Ammon's horn (tissue), 1 donor: ENCODE results near the gene TOX2.

Experiments
- DNase-seq: peaks from one replicate; pipeline ENCODE4 v3.0.0-alpha.2; 2016; ENCODE audit warnings: low spot score

Gene TOX2

GRCh38 chr20:43959079-43959919 is 44.6 kb downstream of the TOX2 start:
- DNase-seq = no peak

DNA sequence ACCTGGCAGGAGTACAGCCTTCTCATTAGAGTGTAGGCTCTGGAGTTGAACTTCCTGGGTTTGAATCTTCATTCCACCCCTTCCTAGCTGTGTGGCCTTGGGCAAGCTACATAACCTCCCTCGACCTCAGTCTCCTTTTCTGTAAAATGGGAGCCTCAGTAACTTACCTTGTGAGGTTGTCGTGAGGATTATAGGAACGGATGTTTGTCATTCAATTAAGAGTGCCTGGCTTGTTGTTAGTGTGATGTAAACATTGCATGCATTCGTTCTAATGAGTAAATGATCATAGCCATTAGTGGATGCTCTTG is 45.2 kb downstream of the TOX2 start:
- DNase-seq = no peak

DNA sequence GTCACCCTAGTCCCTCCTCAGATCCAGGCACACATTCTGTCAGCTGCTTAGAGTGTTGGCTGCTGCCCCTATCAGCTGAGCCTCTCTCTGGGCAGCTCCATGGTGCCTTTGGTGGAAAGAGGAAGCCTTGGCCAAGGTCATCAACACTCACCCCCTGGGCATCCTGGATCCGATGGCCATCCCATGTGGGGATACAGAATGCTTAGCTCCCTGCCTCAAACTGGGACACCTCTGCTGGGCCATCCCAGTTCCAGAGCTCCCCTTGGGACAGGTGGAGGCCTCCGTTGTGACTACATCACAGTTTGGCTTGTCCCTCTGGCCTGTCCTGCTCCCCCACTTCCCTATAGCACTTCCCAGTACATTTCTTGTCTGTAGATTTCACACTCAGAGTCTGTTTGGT is 45.6 kb downstream of the TOX2 start:
- DNase-seq = no peak

GRCh38 chr20:43961116-43961515 is 46.5 kb downstream of the TOX2 start:
- no peak for DNase-seq

GRCh38 chr20:43961541-43962471 is 47.2 kb downstream of the TOX2 start:
- no peak for DNase-seq

GRCh38 chr20:43962530-43962929 is 47.9 kb downstream of the TOX2 start:
- no peak for DNase-seq

- DNase-seq = no peak
Measured at GRCh38 chr20:43963233-43963632, 48.6 kb downstream of the TOX2 start.

- DNase-seq = peak; percentile 35
Measured at GRCh38 chr20:43963872-43964791, 49.5 kb downstream of the TOX2 start.

- DNase-seq = no peak
Measured at GRCh38 chr20:43968341-43969000, 53.8 kb downstream of the TOX2 start.

- no peak for DNase-seq
Measured at GRCh38 chr20:43969028-43969447, 54.4 kb downstream of the TOX2 start.

GRCh38 chr20:43969501-43970182 is 55.0 kb downstream of the TOX2 start:
- no peak for DNase-seq

GRCh38 chr20:43971267-43971666 is 56.6 kb downstream of the TOX2 start:
- no peak for DNase-seq

DNA sequence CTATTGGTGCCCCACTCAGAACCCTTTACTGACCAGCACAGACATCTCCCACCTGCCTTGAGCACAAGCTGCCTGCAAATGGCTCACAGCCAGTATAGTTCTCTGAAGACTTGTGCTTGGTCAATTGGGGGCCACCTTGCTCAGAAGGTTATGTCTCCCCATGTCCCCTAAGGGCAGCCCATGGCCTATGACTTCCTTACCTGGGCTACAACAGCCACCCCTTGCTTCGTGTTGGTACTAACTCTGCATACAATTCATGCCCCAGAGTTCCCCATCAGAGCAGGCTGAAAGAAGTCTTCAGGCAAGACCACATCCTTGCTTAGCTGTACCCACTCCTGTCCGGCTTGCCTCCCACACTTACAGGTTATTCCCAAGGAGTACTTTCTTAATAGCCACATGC is 57.4 kb downstream of the TOX2 start:
- DNase-seq = no peak

- DNase-seq = no peak
Measured at GRCh38 chr20:43972692-43973091, 58.0 kb downstream of the TOX2 start.

- no peak for DNase-seq
Measured at GRCh38 chr20:43973231-43973630, 58.6 kb downstream of the TOX2 start.

GRCh38 chr20:43973671-43974450 is 59.2 kb downstream of the TOX2 start:
- no peak for DNase-seq

DNA sequence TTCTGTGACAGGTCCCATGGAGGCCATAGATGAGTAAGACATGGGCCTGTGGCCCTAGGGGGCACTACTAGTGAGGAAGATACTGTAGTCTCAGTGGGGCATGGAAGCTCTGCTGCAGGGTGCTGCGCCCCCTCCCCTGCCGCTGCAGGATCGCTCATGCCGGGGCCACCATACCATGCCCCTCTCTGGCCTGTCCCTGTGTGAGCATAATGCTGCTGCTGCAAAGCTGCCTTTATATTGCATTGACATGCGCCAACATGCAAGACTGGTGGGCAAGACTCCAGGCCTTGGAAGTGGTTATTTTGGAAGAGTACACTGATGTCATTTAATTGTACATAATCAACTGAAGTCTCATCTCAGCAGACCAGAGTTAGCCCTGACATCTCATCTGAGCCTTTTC is 60.0 kb downstream of the TOX2 start:
- DNase-seq = no peak

DNA sequence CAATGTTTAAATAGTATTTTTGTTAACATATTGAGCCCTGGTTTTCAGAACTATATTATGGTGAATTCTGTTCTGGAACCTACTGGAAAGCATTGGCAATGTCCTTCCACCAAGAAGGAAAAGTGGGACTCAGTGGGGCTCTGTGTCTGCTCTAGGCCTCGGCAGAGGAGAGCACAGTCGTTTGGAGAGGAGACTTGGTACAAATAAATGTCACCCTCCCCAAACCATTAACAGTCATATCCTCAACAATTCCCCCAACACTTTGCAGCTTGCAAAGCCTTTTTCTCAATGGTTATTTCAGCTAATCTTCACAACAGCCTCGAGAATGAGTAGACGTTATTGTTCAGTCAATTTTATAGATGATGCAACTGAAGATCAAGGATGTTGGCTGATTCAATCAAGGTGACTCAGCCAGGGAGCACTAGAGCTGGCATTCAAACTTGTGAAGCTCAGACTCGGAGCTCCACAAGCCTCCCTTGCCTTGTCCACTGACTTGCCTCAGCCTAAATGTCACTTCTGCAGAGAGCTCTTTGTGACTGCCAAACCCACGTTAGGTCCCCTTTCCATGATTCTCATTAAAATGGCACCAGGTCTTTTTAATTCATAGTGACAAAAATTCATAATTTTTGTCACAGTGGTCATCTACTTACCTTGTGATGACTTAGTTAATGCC is 60.6 kb downstream of the TOX2 start:
- DNase-seq = no peak

- no peak for DNase-seq
Measured at GRCh38 chr20:43976547-43976946, 61.9 kb downstream of the TOX2 start.

- no peak for DNase-seq
Measured at GRCh38 chr20:43977252-43977651, 62.6 kb downstream of the TOX2 start.
